Large intestine (tissue), 3 donors: Measurements from ENCODE around the gene AKAP17A. TPM values are rescaled to one million over a fixed set of nuclear protein-coding genes. Genes with fewer than 3 reads are reported as not detected.

Experiments
- DNase-seq, 2 donors: peaks; one replicate each; pipeline versions ENCODE4 v3.0.0 to v3.0.0-alpha.2; 2013
- H3K27ac ChIP-seq: one replicate; pipeline ENCODE4 v1.5.1; 2013; ENCODE audit warnings: low read length
- H3K27me3 ChIP-seq: 2 replicates; pipeline ENCODE4 v1.6.1; 2013; ENCODE audit warnings: low read length; ENCODE audit not compliant: control insufficient read depth, insufficient read depth
- H3K36me3 ChIP-seq: 2 replicates; pipeline ENCODE4 v1.6.1; 2013; ENCODE audit warnings: low read length; ENCODE audit not compliant: control insufficient read depth, insufficient read depth
- H3K4me1 ChIP-seq: one replicate; pipeline ENCODE4 v1.6.1; 2013; ENCODE audit warnings: low read length; ENCODE audit not compliant: control insufficient read depth, insufficient read depth
- H3K4me3 ChIP-seq: one replicate; pipeline ENCODE4 v1.5.1; 2013; ENCODE audit warnings: low read length
- H3K9me3 ChIP-seq: one replicate; pipeline ENCODE4 v1.6.1; 2013; ENCODE audit warnings: mild to moderate bottlenecking, low read depth, low read length, moderate library complexity; ENCODE audit not compliant: control insufficient read depth
- WGBS: methylation state at CpG from one replicate; pipeline ENCODE4 v1.1.5; 2013; ENCODE audit warnings: low lambda C conversion rate; ENCODE audit not compliant: insufficient coverage; 5-methylcytosine and 5-hydroxymethylcytosine counted together
- polyA plus RNA-seq: library from polyadenylated mRNA; unstranded; fragments of 120-200 nt; gene quantifications from one replicate; pipeline ENCODE4 v1.2.1, GENCODE V29; 2013

AKAP17A gene
- polyA plus RNA-seq, 1 donor: 65.9 TPM

- Histone ChIP-seq H3K4me1 (no peaks in the 10 kb centered on the region), H3K27me3 (no peaks in the 10 kb centered on the region), H3K9me3 (no peaks in the 10 kb centered on the region), H3K4me3 (no peak overlapping the region), H3K36me3 (no peaks in the 10 kb centered on the region), H3K27ac (no peak overlapping the region)
- DNase-seq: no peak
- WGBS: 75% methylated on average over 2 of the region's 27 CpGs
These were observed 8.5 kb upstream of the AKAP17A start for GRCh38 chrX:1582686-1583437.

GRCh38 chrX:1584237-1585011 is 7.0 kb upstream of the AKAP17A start:
- no peak overlapping the region for H3K4me3 ChIP-seq
- DNase-seq: no peak
- no peak overlapping the region for H3K27ac ChIP-seq
- H3K4me1 ChIP-seq: no peaks in the 10 kb centered on the region
- H3K9me3 ChIP-seq: no peaks in the 10 kb centered on the region
- no peaks in the 10 kb centered on the region for H3K27me3 ChIP-seq
- WGBS: no CpG with 5 or more reads among the region's 8 CpGs
- no peaks in the 10 kb centered on the region for H3K36me3 ChIP-seq

- Histone ChIP-seq H3K4me1 (no peaks in the 10 kb centered on the region), H3K27ac (no peak overlapping the region), H3K4me3 (no peak overlapping the region), H3K36me3 (no peaks in the 10 kb centered on the region), H3K9me3 (no peaks in the 10 kb centered on the region), H3K27me3 (no peaks in the 10 kb centered on the region)
- no peak for DNase-seq
- no CpG with 5 or more reads among the region's 5 CpGs for WGBS
These were observed 4.2 kb upstream of the AKAP17A start for GRCh38 chrX:1587161-1587560.

- no peaks in the 10 kb centered on the region for H3K27me3 ChIP-seq
- H3K4me1 ChIP-seq: peaks cover 9% of the 10 kb centered on the region
- H3K27ac ChIP-seq: no peak overlapping the region
- no peak overlapping the region for H3K4me3 ChIP-seq
- peaks cover 14% of the 10 kb centered on the region for H3K36me3 ChIP-seq
- no peaks in the 10 kb centered on the region for H3K9me3 ChIP-seq
- no peak for DNase-seq
- no CpG with 5 or more reads among the region's 12 CpGs for WGBS
These were observed 1.9 kb upstream of the AKAP17A start for GRCh38 chrX:1589356-1590130.

- Histone ChIP-seq H3K27me3 (no peaks in the 10 kb centered on the region), H3K4me3 (peak overlapping the region; percentile 82), H3K36me3 (peaks cover 34% of the 10 kb centered on the region), H3K27ac (peak overlapping the region; percentile 82), H3K4me1 (peaks cover 9% of the 10 kb centered on the region), H3K9me3 (no peaks in the 10 kb centered on the region)
- WGBS: no CpG with 5 or more reads among the region's 35 CpGs
- peak in 1 of 2 donors; percentile 53 for DNase-seq
These were observed 562 bp downstream of the AKAP17A start for GRCh38 chrX:1591863-1592469.

GRCh38 chrX:1592470-1593142 is 1.2 kb downstream of the AKAP17A start:
- no peaks in the 10 kb centered on the region for H3K9me3 ChIP-seq

GRCh38 chrX:1593286-1594271 is 2.2 kb downstream of the AKAP17A start:
- peak overlapping the region; percentile 82 for H3K4me3 ChIP-seq
- peaks cover 9% of the 10 kb centered on the region for H3K4me1 ChIP-seq
- peaks cover 3% of the 10 kb centered on the region for H3K9me3 ChIP-seq
- WGBS: 90% methylated on average over 2 of the region's 60 CpGs
- H3K27me3 ChIP-seq: no peaks in the 10 kb centered on the region
- no peak for DNase-seq
- H3K27ac ChIP-seq: no peak overlapping the region
- peaks cover 50% of the 10 kb centered on the region for H3K36me3 ChIP-seq

More at GRCh38 chrX:1592470-1593142, 1.2 kb downstream of the AKAP17A start:
- WGBS: no CpG with 5 or more reads among the region's 28 CpGs
- DNase-seq: peak in 1 of 2 donors; percentile 67
- peak overlapping the region; percentile 82 for H3K27ac ChIP-seq
- no peaks in the 10 kb centered on the region for H3K27me3 ChIP-seq
- peak overlapping the region; percentile 82 for H3K4me3 ChIP-seq
- peaks cover 9% of the 10 kb centered on the region for H3K4me1 ChIP-seq
- H3K36me3 ChIP-seq: peaks cover 41% of the 10 kb centered on the region

DNA sequence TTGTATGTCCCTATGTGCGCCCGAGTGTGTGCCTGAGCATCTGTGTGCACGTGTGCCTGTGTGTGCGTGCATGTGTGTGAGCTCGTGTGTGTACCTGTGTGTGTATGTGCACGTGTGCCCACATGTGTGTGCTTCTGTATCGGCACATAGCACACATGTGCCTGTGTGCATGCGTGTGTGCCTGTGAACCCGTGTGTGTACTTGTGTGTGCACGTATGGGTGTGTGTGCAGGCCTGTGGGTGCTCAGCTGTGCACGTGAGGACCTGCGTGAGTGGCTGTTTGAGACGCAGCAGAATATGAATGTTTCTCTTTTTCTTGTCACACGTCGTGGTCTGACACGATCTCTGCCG is 4.3 kb downstream of the AKAP17A start:
- peaks cover 20% of the 10 kb centered on the region for H3K9me3 ChIP-seq
- H3K27ac ChIP-seq: no peak overlapping the region
- no peak for DNase-seq
- H3K4me3 ChIP-seq: no peak overlapping the region
- no peaks in the 10 kb centered on the region for H3K27me3 ChIP-seq
- peaks cover 71% of the 10 kb centered on the region for H3K36me3 ChIP-seq
- no CpG with 5 or more reads among the region's 17 CpGs for WGBS
- peaks cover 9% of the 10 kb centered on the region for H3K4me1 ChIP-seq
